ENCODE data around the gene KRT3. TPM values are rescaled to one million over a fixed set of nuclear protein-coding genes. Genes with fewer than 3 reads are reported as not detected.
"Not testable (repeated sequence)": the region's sequence is repeated elsewhere in the genome, so short reads cannot be mapped to it uniquely, and the experiment has no call there.

The KRT3 gene
- total RNA-seq, 2 experiments from 2014 or later: not detected

GRCh38 chr12:52754135-52754534, 41.8 kb downstream of the KRT3 start:
- H3K4me3 Mint-ChIP-seq: no peak overlapping the region
- H3K27ac Mint-ChIP-seq: no peak overlapping the region
- H3K4me1 Mint-ChIP-seq: no peaks in the 10 kb centered on the region
- no peaks in the 10 kb centered on the region for H3K36me3 Mint-ChIP-seq
- POLR2A ChIA-PET: no interaction called here
- ATAC-seq (ENCODE audit: low read depth) (no peak), DNase-seq (no peak)
- H3K27me3 Mint-ChIP-seq: peaks cover 8% of the 10 kb centered on the region
- H3K9me3 Mint-ChIP-seq: no peaks in the 10 kb centered on the region

GRCh38 chr12:52753283-52753682, 42.6 kb downstream of the KRT3 start:
- no peak overlapping the region for H3K27ac Mint-ChIP-seq
- POLR2A ChIA-PET: no interaction called here
- no peak for DNase-seq
- no peak for ATAC-seq (ENCODE audit: low read depth)
- H3K9me3 Mint-ChIP-seq: no peaks in the 10 kb centered on the region
- peaks cover 6% of the 10 kb centered on the region for H3K4me1 Mint-ChIP-seq
- H3K4me3 Mint-ChIP-seq: no peak overlapping the region
- no peaks in the 10 kb centered on the region for H3K36me3 Mint-ChIP-seq
- peaks cover 8% of the 10 kb centered on the region for H3K27me3 Mint-ChIP-seq

DNA sequence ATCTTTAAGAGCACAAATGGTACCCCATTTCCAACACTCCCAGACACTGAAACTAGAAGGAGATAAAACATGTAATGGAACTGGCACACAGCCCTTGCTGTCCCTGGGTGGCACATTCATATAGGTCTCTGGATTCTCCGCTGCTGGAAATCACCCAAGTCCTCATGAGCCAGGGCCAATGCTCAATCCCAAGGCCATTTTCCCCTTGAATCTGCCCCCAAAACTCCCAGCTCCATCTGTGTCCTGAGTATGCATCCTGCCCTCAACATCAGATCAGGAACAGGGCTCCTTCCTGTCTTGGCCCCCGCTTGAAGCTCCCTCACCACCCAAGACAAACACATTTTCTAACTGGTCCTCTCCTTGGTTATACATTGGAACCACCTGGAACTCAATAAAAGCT, 43.4 kb downstream of the KRT3 start:
- Mint-ChIP-seq H3K36me3 (no peaks in the 10 kb centered on the region), H3K4me1 (peaks cover 6% of the 10 kb centered on the region), H3K27me3 (peaks cover 8% of the 10 kb centered on the region), H3K4me3 (no peak overlapping the region), H3K9me3 (no peaks in the 10 kb centered on the region), H3K27ac (no peak overlapping the region)
- POLR2A ChIA-PET: no interaction called here
- ATAC-seq (ENCODE audit: low read depth): no peak
- DNase-seq: no peak

- no peak overlapping the region for H3K27ac Mint-ChIP-seq
- POLR2A ChIA-PET: no interaction called here
- no peaks in the 10 kb centered on the region for H3K9me3 Mint-ChIP-seq
These were observed 44.1 kb downstream of the KRT3 start for GRCh38 chr12:52751795-52752194.

GRCh38 chr12:52750532-52750931, 45.4 kb downstream of the KRT3 start:
- DNase-seq; POLR2A ChIA-PET; H3K9me3 Mint-ChIP-seq; H3K27ac Mint-ChIP-seq; H3K4me3 Mint-ChIP-seq; H3K36me3 Mint-ChIP-seq; H3K27me3 Mint-ChIP-seq; H3K4me1 Mint-ChIP-seq; ATAC-seq (ENCODE audit: low read depth): not testable (repeated sequence)

More at GRCh38 chr12:52751795-52752194, 44.1 kb downstream of the KRT3 start:
- no peak overlapping the region for H3K4me3 Mint-ChIP-seq
- H3K36me3 Mint-ChIP-seq: no peaks in the 10 kb centered on the region
- DNase-seq (no peak), ATAC-seq (ENCODE audit: low read depth) (no peak)
- H3K4me1 Mint-ChIP-seq: peaks cover 6% of the 10 kb centered on the region
- H3K27me3 Mint-ChIP-seq: peaks cover 8% of the 10 kb centered on the region

- peaks cover 8% of the 10 kb centered on the region for H3K27me3 Mint-ChIP-seq
- no peaks in the 10 kb centered on the region for H3K9me3 Mint-ChIP-seq
- POLR2A ChIA-PET: no interaction called here
- H3K4me3 Mint-ChIP-seq: no peak overlapping the region
- ATAC-seq (ENCODE audit: low read depth) (no peak), DNase-seq (no peak)
- H3K36me3 Mint-ChIP-seq: no peaks in the 10 kb centered on the region
- H3K4me1 Mint-ChIP-seq: peaks cover 6% of the 10 kb centered on the region
- no peak overlapping the region for H3K27ac Mint-ChIP-seq
These were observed 46.1 kb downstream of the KRT3 start for GRCh38 chr12:52749827-52750226.

DNA sequence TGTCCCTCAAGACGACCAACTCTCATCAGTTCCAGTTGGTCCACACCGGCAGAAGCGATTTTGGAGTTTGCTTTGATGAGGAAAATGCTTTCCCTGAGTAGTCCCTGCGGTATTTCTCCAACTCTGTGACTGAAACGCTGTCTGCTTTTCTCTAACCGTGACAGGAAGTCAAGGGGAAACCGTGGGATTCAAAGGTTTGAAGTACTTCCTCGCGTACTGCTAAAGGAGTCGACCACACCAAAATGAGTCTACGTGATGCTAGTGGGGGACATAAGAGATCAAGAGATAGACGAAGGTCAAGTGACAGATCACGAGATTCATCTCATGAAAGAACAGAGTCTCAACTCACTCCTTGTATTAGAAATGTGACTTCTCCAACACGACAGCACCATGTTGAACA, 47.3 kb downstream of the KRT3 start:
- peaks cover 6% of the 10 kb centered on the region for H3K4me1 Mint-ChIP-seq
- no peak overlapping the region for H3K4me3 Mint-ChIP-seq
- ATAC-seq (ENCODE audit: low read depth): no peak

DNA sequence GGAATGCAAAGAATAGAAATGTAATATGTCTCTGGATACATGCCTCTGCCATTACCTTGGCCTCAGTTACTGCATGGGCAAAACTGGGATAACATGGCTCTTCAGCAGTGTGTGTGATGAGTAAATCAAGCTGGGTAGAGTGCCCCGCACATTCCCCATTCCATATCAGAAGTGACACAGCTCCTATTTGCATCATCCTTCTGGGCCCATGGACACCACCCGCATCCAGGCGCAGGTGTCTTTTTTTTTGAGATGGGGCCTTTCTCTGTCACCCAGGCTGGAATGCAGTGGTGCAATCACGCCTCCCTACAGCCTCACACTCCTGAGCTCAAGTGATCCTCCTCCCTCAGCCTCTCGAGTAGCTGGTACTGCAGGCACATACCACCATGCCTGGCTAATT, 50.4 kb downstream of the KRT3 start:
- Mint-ChIP-seq H3K4me3 (no peak overlapping the region), H3K4me1 (peaks cover 6% of the 10 kb centered on the region), H3K27ac (no peak overlapping the region), H3K36me3 (no peaks in the 10 kb centered on the region), H3K9me3 (no peaks in the 10 kb centered on the region), H3K27me3 (peaks cover 9% of the 10 kb centered on the region)
- POLR2A ChIA-PET: no interaction called here
- ATAC-seq (ENCODE audit: low read depth): no peak
- DNase-seq: no peak

More for the DNA sequence above, 47.3 kb downstream of the KRT3 start:
- POLR2A ChIA-PET: no interaction called here
- Mint-ChIP-seq H3K27me3 (peaks cover 8% of the 10 kb centered on the region), H3K27ac (peak overlapping the region; percentile 21), H3K9me3 (no peaks in the 10 kb centered on the region), H3K36me3 (no peaks in the 10 kb centered on the region)
- DNase-seq: no peak

DNA sequence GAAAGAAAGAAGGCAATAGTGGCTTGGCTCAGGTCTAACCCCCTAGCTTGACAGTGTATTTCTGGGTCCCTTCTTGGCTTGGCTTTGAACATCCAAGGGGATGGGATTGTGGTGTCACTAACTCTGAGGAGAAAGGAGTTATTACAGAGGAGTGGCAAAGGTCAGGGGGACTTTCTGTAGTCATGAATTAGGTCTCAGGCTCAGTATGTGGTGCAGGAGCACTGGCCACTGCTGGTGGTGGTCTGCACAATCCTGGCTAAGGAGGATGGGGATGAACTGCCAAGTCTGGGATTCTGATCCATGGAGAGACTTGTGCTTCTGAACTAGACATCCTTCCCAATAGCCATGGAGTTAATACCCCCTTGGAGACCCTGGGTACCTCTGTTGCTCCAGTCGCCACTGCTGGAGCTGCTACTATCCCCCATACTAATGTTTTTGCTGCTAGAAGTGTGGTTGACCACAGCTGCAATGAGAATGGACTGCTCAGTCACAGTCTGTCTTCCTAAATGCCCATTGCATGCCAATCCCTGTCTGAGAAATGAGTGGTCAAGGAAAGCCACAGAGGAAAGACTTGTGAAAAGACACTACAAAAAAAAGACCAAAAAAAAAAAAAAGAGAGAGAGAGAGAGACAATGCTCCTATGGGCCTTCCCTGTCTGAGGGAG, 51.3 kb downstream of the KRT3 start:
- H3K9me3 Mint-ChIP-seq: no peaks in the 10 kb centered on the region
- POLR2A ChIA-PET: no interaction called here
- no peak overlapping the region for H3K4me3 Mint-ChIP-seq
- DNase-seq: no peak
- H3K27ac Mint-ChIP-seq: no peak overlapping the region
- peaks cover 6% of the 10 kb centered on the region for H3K4me1 Mint-ChIP-seq
- peaks cover 6% of the 10 kb centered on the region for H3K27me3 Mint-ChIP-seq
- ATAC-seq (ENCODE audit: low read depth): no peak
- H3K36me3 Mint-ChIP-seq: no peaks in the 10 kb centered on the region

DNA sequence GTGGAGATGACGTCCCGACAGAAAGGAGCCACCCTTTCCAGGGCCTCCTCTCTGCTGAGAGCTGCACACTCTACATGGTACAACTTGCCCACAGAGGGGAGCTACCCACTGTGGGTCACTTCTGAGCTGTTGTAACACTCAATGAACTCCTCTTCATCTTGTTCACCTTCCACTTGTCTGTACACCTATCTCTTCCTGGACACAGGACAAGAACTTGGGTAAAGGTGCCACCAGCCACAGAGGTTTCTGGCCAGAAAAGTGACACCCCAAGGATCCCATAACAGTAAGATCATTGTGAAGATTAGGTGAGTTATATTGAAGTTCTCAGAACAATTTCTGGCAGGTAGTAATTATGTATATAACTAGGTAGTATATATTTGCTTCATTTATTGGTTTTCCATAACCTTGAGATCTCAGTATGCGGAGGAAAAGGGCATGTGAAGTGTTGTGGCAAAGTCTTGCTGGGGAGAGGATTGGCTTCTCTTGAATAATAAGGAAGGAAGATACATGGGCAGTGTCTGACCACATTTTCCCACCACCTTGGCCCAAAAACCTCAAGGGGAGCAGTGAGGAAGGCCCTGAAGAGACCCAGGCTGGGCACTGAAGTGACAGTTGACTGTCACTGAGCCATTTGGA, 53.0 kb downstream of the KRT3 start:
- POLR2A ChIA-PET: no interaction called here
- H3K9me3 Mint-ChIP-seq: no peaks in the 10 kb centered on the region
- peaks cover 7% of the 10 kb centered on the region for H3K27me3 Mint-ChIP-seq
- ATAC-seq (ENCODE audit: low read depth) (no peak), DNase-seq (no peak)
- no peak overlapping the region for H3K4me3 Mint-ChIP-seq
- H3K27ac Mint-ChIP-seq: no peak overlapping the region
- no peaks in the 10 kb centered on the region for H3K36me3 Mint-ChIP-seq
- no peaks in the 10 kb centered on the region for H3K4me1 Mint-ChIP-seq

DNA sequence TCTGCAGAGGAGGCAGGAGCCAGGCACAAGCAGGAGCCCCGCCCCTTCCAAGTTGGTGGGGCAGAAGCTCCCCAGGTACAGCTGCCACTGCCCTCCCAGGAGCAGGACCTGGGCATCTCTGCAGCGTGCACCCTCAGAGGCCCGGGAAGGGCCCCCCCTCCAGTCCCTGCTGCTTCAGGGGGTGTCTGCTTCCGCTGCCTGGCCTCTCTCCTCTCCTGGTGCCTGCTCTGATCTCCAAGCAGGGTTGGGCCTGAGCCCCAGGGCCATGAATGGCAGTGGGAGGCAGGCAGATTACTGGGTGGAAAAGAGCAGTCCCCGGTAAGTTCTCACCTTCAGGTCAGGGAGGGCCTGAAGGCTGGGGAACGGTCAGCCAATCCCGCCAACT, 53.7 kb downstream of the KRT3 start:
- Mint-ChIP-seq H3K4me3 (no peak overlapping the region), H3K36me3 (no peaks in the 10 kb centered on the region), H3K27me3 (peaks cover 7% of the 10 kb centered on the region), H3K4me1 (no peaks in the 10 kb centered on the region), H3K27ac (no peak overlapping the region), H3K9me3 (no peaks in the 10 kb centered on the region)
- DNase-seq: no peak
- no peak for ATAC-seq (ENCODE audit: low read depth)
- POLR2A ChIA-PET: no interaction called here

DNA sequence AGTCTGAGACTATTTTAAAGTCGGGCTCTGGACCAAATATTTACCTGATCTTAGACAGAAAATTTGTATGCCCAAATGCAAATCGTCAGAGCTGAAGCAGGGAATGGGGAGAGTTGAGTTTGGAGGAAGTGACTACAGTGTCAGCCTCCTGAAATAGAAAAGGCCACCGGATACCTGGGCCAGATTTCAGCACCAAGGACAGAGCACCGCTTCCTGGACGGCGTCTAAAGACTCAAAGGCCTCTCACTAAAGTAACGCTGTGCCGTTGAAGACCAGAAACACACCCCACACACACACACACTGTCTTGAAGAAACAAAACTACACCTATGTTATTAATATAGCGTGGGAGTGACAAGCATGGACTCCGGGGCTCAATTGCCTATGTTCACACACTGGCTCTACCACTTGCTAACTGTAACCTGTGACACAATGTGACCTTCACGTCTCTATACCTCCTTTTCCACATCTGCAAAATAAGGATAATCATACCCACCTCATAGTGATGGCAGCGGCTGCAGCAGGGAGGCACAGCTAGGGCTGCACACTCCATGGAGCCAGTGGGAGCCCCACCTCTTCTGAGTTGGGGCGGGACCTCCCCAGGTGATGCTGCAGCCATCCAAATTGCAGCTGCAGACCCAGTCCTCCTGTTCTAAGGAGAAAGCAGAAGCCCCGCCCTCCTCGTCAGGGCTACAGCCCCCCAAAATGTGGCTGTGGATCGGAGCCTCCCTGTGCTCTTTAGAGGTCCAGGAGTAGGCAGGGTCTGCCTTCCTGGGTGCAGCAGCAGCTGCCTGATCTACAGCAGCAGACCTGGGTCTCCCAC, 54.3 kb downstream of the KRT3 start:
- H3K27ac Mint-ChIP-seq: no peak overlapping the region
- POLR2A ChIA-PET: no interaction called here
- no peaks in the 10 kb centered on the region for H3K36me3 Mint-ChIP-seq
- ATAC-seq (ENCODE audit: low read depth) (peak; percentile 73), DNase-seq (peak; percentile 78)
- no peaks in the 10 kb centered on the region for H3K9me3 Mint-ChIP-seq
- H3K27me3 Mint-ChIP-seq: peaks cover 7% of the 10 kb centered on the region
- H3K4me1 Mint-ChIP-seq: no peaks in the 10 kb centered on the region
- no peak overlapping the region for H3K4me3 Mint-ChIP-seq

DNA sequence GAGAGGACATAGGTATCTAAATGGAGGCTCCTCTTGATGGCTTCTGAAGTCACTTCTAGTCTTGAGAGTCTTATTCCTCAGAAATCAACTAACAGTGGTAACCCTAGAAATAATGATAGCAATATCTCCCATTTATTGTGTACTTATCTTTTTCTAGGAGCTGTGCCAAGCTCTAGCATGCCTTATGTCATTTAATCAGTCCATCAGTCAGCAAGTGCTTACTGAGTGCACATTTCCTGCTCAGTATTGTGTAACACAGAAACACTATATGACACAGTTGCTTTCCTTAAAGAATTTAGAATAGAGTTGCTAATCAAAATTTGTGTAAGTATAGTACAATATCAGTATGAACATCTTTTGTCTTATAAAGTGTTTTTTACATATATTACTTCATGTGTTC, 55.3 kb downstream of the KRT3 start:
- Mint-ChIP-seq H3K36me3 (no peaks in the 10 kb centered on the region), H3K27ac (no peak overlapping the region), H3K9me3 (no peaks in the 10 kb centered on the region), H3K4me3 (no peak overlapping the region), H3K27me3 (peaks cover 7% of the 10 kb centered on the region), H3K4me1 (no peaks in the 10 kb centered on the region)
- DNase-seq (no peak), ATAC-seq (ENCODE audit: low read depth) (no peak)
- POLR2A ChIA-PET: no interaction called here

DNA sequence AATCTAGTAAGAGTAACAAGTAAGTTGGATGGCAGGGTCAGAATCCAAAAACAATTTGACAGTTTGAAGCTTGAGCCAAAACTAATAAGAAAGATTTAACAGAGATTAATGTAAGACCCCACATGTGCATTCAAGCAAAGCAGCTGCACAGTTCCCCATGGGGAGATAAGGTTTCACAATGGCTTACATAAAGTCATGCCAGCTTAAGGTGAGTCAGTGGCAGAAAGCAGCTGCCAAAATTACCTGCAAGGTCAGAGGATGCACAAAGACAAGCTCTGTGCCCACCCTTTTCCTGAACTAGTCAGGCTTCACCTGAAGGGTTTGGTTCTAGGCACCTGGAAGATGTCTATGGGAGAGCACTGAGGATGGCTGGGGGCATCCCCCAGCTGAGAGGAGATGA, 56.0 kb downstream of the KRT3 start:
- Mint-ChIP-seq H3K27ac (no peak overlapping the region), H3K4me1 (no peaks in the 10 kb centered on the region), H3K27me3 (peaks cover 7% of the 10 kb centered on the region), H3K9me3 (no peaks in the 10 kb centered on the region), H3K36me3 (no peaks in the 10 kb centered on the region), H3K4me3 (no peak overlapping the region)
- ATAC-seq (ENCODE audit: low read depth): no peak
- DNase-seq: no peak
- POLR2A ChIA-PET: no interaction called here
